ENCODE measurements around the gene DCBLD1.

Gene DCBLD1

GRCh38 chr6:117493470-117493869 lies 11.0 kb downstream of the DCBLD1 start:
- TF ChIP-seq CTCF (IDR thresholded peaks at IDR 0.05; ENCODE audit: low read depth, low read length) = no peak
- H3K4me3 ChIP-seq (ENCODE audit: low read depth, low read length) = no peak overlapping the region

GRCh38 chr6:117494283-117494682 lies 11.8 kb downstream of the DCBLD1 start:
- TF ChIP-seq CTCF (IDR thresholded peaks at IDR 0.05; ENCODE audit: low read depth, low read length) = no peak
- peak overlapping the region; percentile 9; the same call in 1 of the 2 replicates for H3K4me3 ChIP-seq (ENCODE audit: low read depth, low read length)

- TF ChIP-seq CTCF (IDR thresholded peaks at IDR 0.05; ENCODE audit: low read depth, low read length) = no peak
- no peak overlapping the region for H3K4me3 ChIP-seq (ENCODE audit: low read depth, low read length)
Measured at GRCh38 chr6:117494694-117495318, 12.3 kb downstream of the DCBLD1 start.

- H3K4me3 ChIP-seq (ENCODE audit: low read depth, low read length) = no peak overlapping the region
- TF ChIP-seq CTCF (IDR thresholded peaks at IDR 0.05; ENCODE audit: low read depth, low read length) = no peak
Measured at GRCh38 chr6:117495425-117495824, 13.0 kb downstream of the DCBLD1 start.

GRCh38 chr6:117495869-117496268 lies 13.4 kb downstream of the DCBLD1 start:
- TF ChIP-seq CTCF (IDR thresholded peaks at IDR 0.05; ENCODE audit: low read depth, low read length) = no peak
- no peak overlapping the region for H3K4me3 ChIP-seq (ENCODE audit: low read depth, low read length)

- TF ChIP-seq CTCF (IDR thresholded peaks at IDR 0.05; ENCODE audit: low read depth, low read length) = no peak
- H3K4me3 ChIP-seq (ENCODE audit: low read depth, low read length) = no peak overlapping the region
Measured at GRCh38 chr6:117496383-117496990, 14.0 kb downstream of the DCBLD1 start.

GRCh38 chr6:117497237-117497636 lies 14.8 kb downstream of the DCBLD1 start:
- no peak for TF ChIP-seq CTCF (IDR thresholded peaks at IDR 0.05; ENCODE audit: low read depth, low read length)
- H3K4me3 ChIP-seq (ENCODE audit: low read depth, low read length) = no peak overlapping the region

Measured in WI38 (cell line).